Chondrocyte (in vitro differentiated cells): Measurements from ENCODE around the gene SPRR1B. TPM values are rescaled to one million over a fixed set of nuclear protein-coding genes. Genes with fewer than 3 reads are reported as not detected.

Experiments
- DNase-seq: peaks from one replicate; pipeline ENCODE4 v3.0.0; 2021; ENCODE audit warnings: mixed read lengths, low spot score
- H3K27ac Mint-ChIP-seq: one replicate; pipeline ENCODE4 v1.8.0; 2021; ENCODE audit warnings: mild to moderate bottlenecking, moderate library complexity, mixed read lengths; ENCODE audit not compliant: unreplicated experiment
- H3K27me3 Mint-ChIP-seq: 2 replicates; pipeline ENCODE4 v1.8.0; 2021; ENCODE audit warnings: low read depth, mixed read lengths
- H3K36me3 Mint-ChIP-seq: 2 replicates; pipeline ENCODE4 v1.8.0; 2021; ENCODE audit warnings: low read depth, mixed read lengths
- H3K4me1 Mint-ChIP-seq: 2 replicates; pipeline ENCODE4 v1.8.0; 2021; ENCODE audit warnings: low read depth, mild to moderate bottlenecking, mixed read lengths
- H3K4me3 Mint-ChIP-seq: one replicate; pipeline ENCODE4 v1.8.0; 2021; ENCODE audit warnings: mild to moderate bottlenecking, moderate library complexity, mixed read lengths; ENCODE audit not compliant: unreplicated experiment
- H3K9me3 Mint-ChIP-seq: 2 replicates; pipeline ENCODE4 v1.8.0; 2021; ENCODE audit warnings: low read depth, mixed read lengths
- CTCF ChIP-seq: fragments of 200-600 bp; sonication (generic); IDR thresholded peaks from 2 replicates; pipeline ENCODE4 v1.5.0; 2021; ENCODE audit warnings: antibody characterized with exemption, mild to moderate bottlenecking, moderate library complexity
- total RNA-seq: library from RNA; stranded (reverse); gene quantifications from 3 replicates; pipeline ENCODE4 v1.2.1, GENCODE V29; 2021

Gene SPRR1B
- total RNA-seq, 1 donor from 2014 or later = not detected

GRCh38 chr1:153058826-153059784, 28.1 kb downstream of the SPRR1B start:
- Mint-ChIP-seq H3K27ac (no peak overlapping the region), H3K4me3 (no peak overlapping the region), H3K9me3 (no peaks in the 10 kb centered on the region), H3K4me1 (no peaks in the 10 kb centered on the region), H3K36me3 (no peaks in the 10 kb centered on the region), H3K27me3 (peaks cover 4% of the 10 kb centered on the region)
- TF ChIP-seq CTCF = no peak
- DNase-seq = no peak

DNA sequence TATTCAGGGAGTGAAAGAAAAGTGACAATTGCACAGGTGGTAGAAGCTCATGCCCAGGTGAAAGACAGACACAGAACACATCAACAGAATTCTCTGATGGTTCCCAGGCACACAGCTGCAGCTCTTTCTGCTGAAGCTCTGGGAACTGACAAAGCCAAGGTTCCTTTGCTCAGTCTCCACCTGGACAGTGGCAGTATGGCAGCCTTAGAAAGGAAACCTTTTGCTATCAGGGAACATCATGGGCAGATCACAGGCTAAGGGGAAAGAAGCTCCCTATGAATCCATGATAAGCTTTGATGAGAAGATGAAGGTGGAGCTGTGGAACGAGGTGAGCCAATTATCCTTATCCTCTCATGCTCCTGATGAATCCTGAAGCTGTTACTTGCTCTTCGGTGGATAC, 39.2 kb downstream of the SPRR1B start:
- DNase-seq = no peak
- Mint-ChIP-seq H3K9me3 (no peaks in the 10 kb centered on the region), H3K27ac (no peak overlapping the region), H3K27me3 (peaks cover 5% of the 10 kb centered on the region), H3K4me3 (no peak overlapping the region), H3K36me3 (no peaks in the 10 kb centered on the region), H3K4me1 (no peaks in the 10 kb centered on the region)
- no peak for TF ChIP-seq CTCF

DNA sequence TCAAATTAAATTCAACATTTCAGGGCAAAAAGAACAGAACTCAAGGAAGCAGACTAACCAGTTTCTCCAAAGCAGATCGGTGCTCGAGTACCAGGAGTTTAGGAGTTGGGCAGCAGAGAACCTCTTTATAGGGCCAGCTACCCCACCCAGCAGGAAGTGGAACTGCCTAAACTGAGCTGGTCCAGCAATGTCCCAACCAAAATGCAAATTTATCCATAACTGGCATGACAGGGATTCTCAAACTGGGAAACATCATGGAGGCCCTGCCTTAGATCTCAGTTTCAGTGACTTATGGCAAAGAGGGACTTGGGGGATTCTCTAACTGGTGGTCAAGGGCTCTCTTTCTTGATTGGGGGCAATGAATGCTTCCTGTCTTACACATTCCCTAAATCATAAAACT, 40.5 kb downstream of the SPRR1B start, which contains the start of gene SPRR2B:
TSS of gene SPRR2B (minus strand) at position 101 of the 400 bp plus-strand sequence. CDS start 772 bp downstream, outside the sequence.
- no peak within 1 kb of the TSS for H3K4me3 Mint-ChIP-seq
- H3K9me3 Mint-ChIP-seq = no peaks in the 10 kb centered on the region
- no peaks in the 10 kb centered on the region for H3K27me3 Mint-ChIP-seq
- H3K4me1 Mint-ChIP-seq = no peaks in the 10 kb centered on the region
- no peak for TF ChIP-seq CTCF
- DNase-seq = no peak
- H3K27ac Mint-ChIP-seq = no peak within 1 kb of the TSS
- H3K36me3 Mint-ChIP-seq = no peaks in the 10 kb centered on the region

DNA sequence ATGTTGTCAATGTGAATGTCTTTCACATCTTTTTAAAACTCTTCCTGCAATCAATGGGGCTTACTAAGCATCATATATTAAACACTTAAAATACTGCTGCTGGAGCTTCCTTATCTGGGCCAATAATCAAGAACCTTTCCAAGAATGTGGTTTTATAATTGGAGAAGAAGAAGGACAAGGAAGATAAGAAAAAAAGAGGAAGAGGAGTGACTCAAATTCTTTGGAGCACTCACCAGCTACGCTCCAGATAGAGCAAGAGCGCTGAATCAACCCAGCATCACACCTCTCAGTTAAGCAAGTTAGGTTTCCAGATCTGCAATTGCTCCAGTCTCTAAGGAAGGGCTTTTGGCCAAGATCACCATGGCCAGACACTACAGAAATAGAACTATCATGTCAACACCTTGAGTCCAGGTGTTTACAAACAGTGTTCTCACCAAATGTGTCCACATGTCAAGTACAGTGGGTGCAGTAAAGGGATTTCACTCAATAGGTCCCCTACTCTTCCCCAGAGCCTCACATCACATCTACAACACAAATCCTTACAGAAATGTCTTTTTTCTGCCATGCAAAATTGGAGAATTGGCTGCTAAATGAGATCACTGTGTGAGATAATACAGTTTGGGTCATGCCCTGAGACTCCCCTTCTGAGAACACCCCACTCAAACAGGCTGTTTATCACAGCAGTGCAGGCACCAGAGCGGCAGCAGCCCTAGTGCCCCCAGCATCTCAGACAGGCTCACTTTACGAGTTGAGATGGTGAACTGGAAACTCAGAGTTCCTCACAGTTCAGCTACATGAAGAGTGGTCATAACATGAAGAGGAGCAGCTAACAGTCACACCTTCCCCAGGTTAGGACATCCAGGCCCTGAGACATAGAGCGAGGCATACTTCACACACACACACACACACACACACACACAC, 42.1 kb downstream of the SPRR1B start:
- no peaks in the 10 kb centered on the region for H3K4me1 Mint-ChIP-seq
- H3K4me3 Mint-ChIP-seq = no peak overlapping the region
- no peak for TF ChIP-seq CTCF
- no peaks in the 10 kb centered on the region for H3K27me3 Mint-ChIP-seq
- peaks cover 2% of the 10 kb centered on the region for H3K9me3 Mint-ChIP-seq
- no peak for DNase-seq
- H3K36me3 Mint-ChIP-seq = no peaks in the 10 kb centered on the region
- no peak overlapping the region for H3K27ac Mint-ChIP-seq

DNA sequence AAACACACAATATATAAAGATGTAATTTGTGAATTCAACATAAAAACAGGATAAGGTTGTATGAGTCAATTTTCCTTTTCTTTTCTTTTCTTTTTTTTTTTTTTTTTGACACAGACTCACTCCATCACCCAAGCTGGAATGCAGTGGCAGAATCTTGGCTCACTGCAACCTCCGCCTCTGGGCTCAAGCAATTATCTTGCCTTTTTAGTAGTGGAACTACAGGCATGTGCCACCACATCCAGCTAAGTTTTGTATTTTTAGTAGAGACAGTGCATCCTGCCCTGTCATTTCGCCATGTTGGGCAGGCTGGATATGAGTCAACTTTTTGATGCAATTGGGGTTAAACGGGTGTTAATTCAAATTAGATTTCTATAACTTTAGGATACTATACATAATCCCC, 50.7 kb downstream of the SPRR1B start:
- H3K27ac Mint-ChIP-seq = no peak overlapping the region
- no peak for TF ChIP-seq CTCF
- peaks cover 19% of the 10 kb centered on the region for H3K9me3 Mint-ChIP-seq
- H3K36me3 Mint-ChIP-seq = no peaks in the 10 kb centered on the region
- no peaks in the 10 kb centered on the region for H3K27me3 Mint-ChIP-seq
- no peaks in the 10 kb centered on the region for H3K4me1 Mint-ChIP-seq
- H3K4me3 Mint-ChIP-seq = no peak overlapping the region
- no peak for DNase-seq
